Measurements from ENCODE around the gene RAP1GAP2.
"Not testable (repeated sequence)": the region's sequence is repeated elsewhere in the genome, so short reads cannot be mapped to it uniquely, and the experiment has no call there.

The RAP1GAP2 gene

GRCh38 chr17:2796164-2797125 lies at the start of gene RAP1GAP2:
Gene RAP1GAP2 (plus strand): TSS chr17:2796438. CDS start chr17:2796528, 90 bp downstream.
- DNase-seq (ENCODE audit: low spot score): no peak

GRCh38 chr17:2749058-2749783 lies 47.0 kb upstream of the RAP1GAP2 start, which contains the start of gene CCDC92B:
Gene CCDC92B (minus strand): TSS chr17:2749652. CDS start chr17:2735145, 14,507 bp downstream.
- DNase-seq (ENCODE audit: low spot score): no peak

GRCh38 chr17:2749784-2750181 lies 46.5 kb upstream of the RAP1GAP2 start:
- peak; percentile 76 for DNase-seq (ENCODE audit: low spot score)

- DNase-seq (ENCODE audit: low spot score): peak; percentile 17
Measured at GRCh38 chr17:2750721-2751120, 45.5 kb upstream of the RAP1GAP2 start.

- no peak for DNase-seq (ENCODE audit: low spot score)
Measured at GRCh38 chr17:2751491-2751890, 44.7 kb upstream of the RAP1GAP2 start.

GRCh38 chr17:2755891-2756724 lies 40.1 kb upstream of the RAP1GAP2 start:
- DNase-seq (ENCODE audit: low spot score): no peak

GRCh38 chr17:2758870-2759269 lies 37.4 kb upstream of the RAP1GAP2 start:
- DNase-seq (ENCODE audit: low spot score): no peak

- no peak for DNase-seq (ENCODE audit: low spot score)
Measured at GRCh38 chr17:2770129-2770528, 26.1 kb upstream of the RAP1GAP2 start.

- no peak for DNase-seq (ENCODE audit: low spot score)
Measured at GRCh38 chr17:2775206-2775605, 21.0 kb upstream of the RAP1GAP2 start.

- no peak for DNase-seq (ENCODE audit: low spot score)
Measured at GRCh38 chr17:2776589-2777241, 19.5 kb upstream of the RAP1GAP2 start.

GRCh38 chr17:2777242-2777867 lies 18.9 kb upstream of the RAP1GAP2 start:
- DNase-seq (ENCODE audit: low spot score): no peak

GRCh38 chr17:2778489-2778888 lies 17.7 kb upstream of the RAP1GAP2 start:
- DNase-seq (ENCODE audit: low spot score): no peak

- DNase-seq (ENCODE audit: low spot score): no peak
Measured at GRCh38 chr17:2779545-2779944, 16.7 kb upstream of the RAP1GAP2 start.

GRCh38 chr17:2780256-2780655 lies 16.0 kb upstream of the RAP1GAP2 start:
- DNase-seq (ENCODE audit: low spot score): no peak

GRCh38 chr17:2780931-2781454 lies 15.2 kb upstream of the RAP1GAP2 start:
- DNase-seq (ENCODE audit: low spot score): no peak

GRCh38 chr17:2781598-2781997 lies 14.6 kb upstream of the RAP1GAP2 start:
- not testable (repeated sequence) for DNase-seq (ENCODE audit: low spot score)

- DNase-seq (ENCODE audit: low spot score): no peak
Measured at GRCh38 chr17:2782055-2782454, 14.2 kb upstream of the RAP1GAP2 start.

GRCh38 chr17:2783310-2784030 lies 12.8 kb upstream of the RAP1GAP2 start:
- DNase-seq (ENCODE audit: low spot score): no peak

- no peak for DNase-seq (ENCODE audit: low spot score)
Measured at GRCh38 chr17:2784864-2785263, 11.4 kb upstream of the RAP1GAP2 start.

- not testable (repeated sequence) for DNase-seq (ENCODE audit: low spot score)
Measured at GRCh38 chr17:2785376-2785775, 10.9 kb upstream of the RAP1GAP2 start.

All from RKO (cell line).